Fibroblast of pulmonary artery (primary cell): ENCODE data around the gene PIR.
A peak's percentile ranks its signal among the peaks of the same experiment; 100 is the strongest.

ENCODE experiments used
- DNase-seq: peaks from one replicate; pipeline ENCODE4 v3.0.0-alpha.2; 2010; ENCODE audit warnings: low read depth
- H3K4me3 ChIP-seq: replicated peaks from 2 replicates; pipeline ENCODE4 v1.5.1; 2011; ENCODE audit warnings: low read depth, mild to moderate bottlenecking, control low read depth, low read length, moderate library complexity
- CTCF ChIP-seq: IDR thresholded peaks from 2 replicates; pipeline ENCODE4 v1.5.1; 2011; ENCODE audit warnings: mild to moderate bottlenecking, control low read depth, low read length, inconsistent platforms; ENCODE audit errors: missing control alignments

Gene PIR

GRCh38 chrX:15416133-15416993 lies 76.8 kb downstream of the PIR start:
- TF ChIP-seq CTCF: no peak
- DNase-seq: no peak
- no peak overlapping the region for H3K4me3 ChIP-seq

DNA sequence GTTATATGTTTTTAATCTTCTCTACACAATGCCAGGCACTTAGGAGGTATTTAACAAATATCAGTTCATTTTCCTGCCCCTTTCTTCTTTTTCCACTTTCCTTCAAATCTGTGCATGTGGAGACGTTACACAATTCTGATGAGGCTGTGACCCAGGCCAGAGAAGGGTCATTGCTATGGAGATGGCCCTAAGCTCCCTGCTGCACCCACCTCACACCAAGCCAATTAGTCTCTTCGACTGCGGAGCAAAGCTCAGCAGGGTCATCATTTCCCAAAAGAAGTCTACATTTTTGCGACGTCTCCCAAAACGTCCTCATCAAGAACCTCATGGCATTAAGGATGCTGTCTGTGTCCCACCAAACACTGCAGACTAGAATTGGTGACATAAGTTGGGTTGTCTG lies 80.0 kb downstream of the PIR start:
- H3K4me3 ChIP-seq: no peak overlapping the region
- DNase-seq: no peak
- TF ChIP-seq CTCF: no peak

DNA sequence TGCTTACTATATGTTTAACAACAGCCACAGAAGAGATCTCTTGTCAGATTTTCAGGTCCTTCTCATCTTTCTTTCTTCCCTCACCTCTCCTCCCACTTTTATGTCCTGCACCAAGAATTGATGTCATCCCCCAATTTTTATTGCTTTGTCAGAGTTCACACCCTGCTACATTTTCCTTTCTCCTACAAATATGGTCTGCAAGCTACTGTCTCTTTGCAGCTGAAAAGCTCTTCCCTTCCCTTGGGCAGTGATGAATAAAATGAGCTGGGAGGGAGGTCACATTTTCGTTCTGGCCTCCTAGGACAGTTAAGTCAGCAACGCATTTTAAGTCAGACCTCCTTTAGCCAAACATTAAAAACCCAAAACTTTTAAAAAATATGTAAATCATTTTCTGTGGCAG lies 82.2 kb downstream of the PIR start:
- TF ChIP-seq CTCF: no peak
- H3K4me3 ChIP-seq: no peak overlapping the region

GRCh38 chrX:15410430-15410829 lies 82.7 kb downstream of the PIR start:
- DNase-seq: no peak
- H3K4me3 ChIP-seq: no peak overlapping the region
- no peak for TF ChIP-seq CTCF

More for the DNA sequence above, 82.2 kb downstream of the PIR start:
- DNase-seq: no peak

DNA sequence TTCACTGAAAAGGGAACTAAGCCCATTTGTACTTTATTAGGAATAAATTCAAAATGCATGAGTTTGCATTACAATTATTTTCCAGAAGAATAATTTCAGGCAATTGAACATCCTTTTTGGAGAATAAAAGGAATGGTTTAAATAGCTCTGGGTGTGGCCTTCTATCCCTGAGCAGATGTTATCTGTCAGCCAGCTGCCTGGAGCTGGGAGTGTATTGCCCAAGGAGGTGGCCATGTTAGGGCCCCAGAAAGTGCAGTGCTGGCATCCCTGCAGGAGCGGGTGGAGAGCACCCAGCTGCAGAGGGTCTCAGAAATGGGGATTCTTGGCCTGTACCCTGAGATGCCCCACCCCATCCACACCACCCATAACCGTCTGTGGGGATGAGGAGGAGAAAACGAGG lies 87.3 kb downstream of the PIR start:
- no peak overlapping the region for H3K4me3 ChIP-seq
- peak; percentile 9 for DNase-seq
- no peak for TF ChIP-seq CTCF

- no peak overlapping the region for H3K4me3 ChIP-seq
- DNase-seq: peak; percentile 59
- no peak for TF ChIP-seq CTCF
Measured at GRCh38 chrX:15404401-15405096, 88.6 kb downstream of the PIR start.
